IPS DF 6.9 (cell line): ENCODE results near the gene GPR85.
"Not testable (repeated sequence)": the region's sequence is repeated elsewhere in the genome, so short reads cannot be mapped to it uniquely, and the experiment has no call there.

Experiments used
- DNase-seq: peaks from one replicate; pipeline ENCODE4 v3.0.0-alpha.2; 2013; ENCODE audit warnings: low read depth, low spot score
- H3K27ac ChIP-seq: one replicate; pipeline ENCODE4 v1.5.1; 2013; ENCODE audit warnings: low read length, control low read depth
- H3K27me3 ChIP-seq: 2 replicates; pipeline ENCODE4 v1.6.1; 2013; ENCODE audit warnings: mild to moderate bottlenecking, low read length; ENCODE audit not compliant: control insufficient read depth, insufficient read depth
- H3K36me3 ChIP-seq: 2 replicates; pipeline ENCODE4 v1.6.1; 2013; ENCODE audit warnings: low read length; ENCODE audit not compliant: control insufficient read depth, insufficient read depth
- H3K4me1 ChIP-seq: 2 replicates; pipeline ENCODE4 v1.6.1; 2013; ENCODE audit warnings: low read length; ENCODE audit not compliant: control insufficient read depth, insufficient read depth
- H3K4me3 ChIP-seq: 2 replicates; pipeline ENCODE4 v1.5.1; 2013; ENCODE audit warnings: mild to moderate bottlenecking, low read length
- H3K9me3 ChIP-seq: 2 replicates; pipeline ENCODE4 v1.6.1; 2013; ENCODE audit warnings: low read length, inconsistent platforms; ENCODE audit not compliant: control insufficient read depth, insufficient read depth
- WGBS: extraction: QIAGEN DNeasy Blood & Tissue Kit; methylation state at CpG from one replicate; pipeline ENCODE4 v1.1.7; 2013; ENCODE audit warnings: mixed read lengths, missing lambda C conversion rate; ENCODE audit not compliant: insufficient read length, insufficient coverage; 5-methylcytosine and 5-hydroxymethylcytosine counted together

GPR85 gene

GRCh38 chr7:113049221-113049620 lies 37.4 kb downstream of the GPR85 start:
- DNase-seq, H3K36me3 ChIP-seq, H3K4me1 ChIP-seq, H3K27me3 ChIP-seq, H3K9me3 ChIP-seq, H3K27ac ChIP-seq, H3K4me3 ChIP-seq: not testable (repeated sequence)
- WGBS, result no CpG with 5 or more reads among the region's 1 CpG

- no peak overlapping the region for H3K4me3 ChIP-seq
- H3K36me3 ChIP-seq, result no peaks in the 10 kb centered on the region
- WGBS, result no CpG with 5 or more reads among the region's 2 CpGs
- DNase-seq, result no peak
- H3K9me3 ChIP-seq, result no peaks in the 10 kb centered on the region
- H3K4me1 ChIP-seq, result no peaks in the 10 kb centered on the region
- no peak overlapping the region for H3K27ac ChIP-seq
- H3K27me3 ChIP-seq, result no peaks in the 10 kb centered on the region
Observed at GRCh38 chr7:113046453-113046852, 40.2 kb downstream of the GPR85 start.

GRCh38 chr7:113045379-113045778 lies 41.2 kb downstream of the GPR85 start:
- DNase-seq, result no peak
- Histone ChIP-seq H3K36me3 (no peaks in the 10 kb centered on the region), H3K27ac (no peak overlapping the region), H3K9me3 (no peaks in the 10 kb centered on the region), H3K4me3 (no peak overlapping the region), H3K27me3 (no peaks in the 10 kb centered on the region), H3K4me1 (no peaks in the 10 kb centered on the region)
- no CpG with 5 or more reads among the region's 4 CpGs for WGBS

- no peaks in the 10 kb centered on the region for H3K36me3 ChIP-seq
- no peak for DNase-seq
- H3K4me1 ChIP-seq, result no peaks in the 10 kb centered on the region
- no peak overlapping the region for H3K4me3 ChIP-seq
- H3K27me3 ChIP-seq, result no peaks in the 10 kb centered on the region
- H3K9me3 ChIP-seq, result no peaks in the 10 kb centered on the region
- no peak overlapping the region for H3K27ac ChIP-seq
Observed at GRCh38 chr7:113044394-113044793, 42.2 kb downstream of the GPR85 start.

- H3K27me3 ChIP-seq, result no peaks in the 10 kb centered on the region
- H3K4me1 ChIP-seq, result no peaks in the 10 kb centered on the region
- no peak overlapping the region for H3K4me3 ChIP-seq
- H3K27ac ChIP-seq, result no peak overlapping the region
- DNase-seq, result no peak
- H3K9me3 ChIP-seq, result no peaks in the 10 kb centered on the region
- H3K36me3 ChIP-seq, result no peaks in the 10 kb centered on the region
Observed at GRCh38 chr7:113040849-113041248, 45.8 kb downstream of the GPR85 start.

GRCh38 chr7:113033959-113034358 lies 52.7 kb downstream of the GPR85 start:
- Histone ChIP-seq H3K27me3 (no peaks in the 10 kb centered on the region), H3K4me3 (no peak overlapping the region), H3K9me3 (no peaks in the 10 kb centered on the region), H3K27ac (no peak overlapping the region), H3K36me3 (no peaks in the 10 kb centered on the region), H3K4me1 (no peaks in the 10 kb centered on the region)
- WGBS, result no CpG with 5 or more reads among the region's 2 CpGs
- DNase-seq, result no peak
